Measurements from ENCODE around the gene PTGS1.

The PTGS1 gene

GRCh38 chr9:122376796-122377195 is 6.0 kb downstream of the PTGS1 start:
- DNase-seq: no peak

GRCh38 chr9:122377241-122378164 is 6.7 kb downstream of the PTGS1 start:
- no peak for DNase-seq

GRCh38 chr9:122378236-122378635 is 7.4 kb downstream of the PTGS1 start:
- no peak for DNase-seq

DNA sequence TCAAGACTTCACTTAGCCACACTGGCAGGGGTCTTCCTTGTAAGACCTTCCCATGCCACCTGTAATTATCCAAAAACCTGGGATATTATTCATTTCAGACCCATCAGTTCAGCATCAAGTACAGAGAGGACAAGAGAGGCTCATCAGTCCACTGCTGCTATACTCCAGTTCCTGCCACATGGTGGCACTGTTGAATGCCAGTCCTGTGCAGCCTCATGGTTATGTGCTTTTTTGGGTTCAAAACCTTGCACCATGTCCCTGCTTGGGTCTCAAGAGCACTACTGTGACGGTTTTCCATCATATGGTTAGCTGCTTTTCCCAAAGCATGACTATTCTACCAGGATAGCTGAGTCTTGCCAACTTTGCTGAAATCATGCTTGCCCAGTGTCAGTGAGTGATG is 8.5 kb downstream of the PTGS1 start:
- DNase-seq: peak; percentile 52

- DNase-seq: no peak
Observed at GRCh38 chr9:122380293-122380692, 9.5 kb downstream of the PTGS1 start.

DNA sequence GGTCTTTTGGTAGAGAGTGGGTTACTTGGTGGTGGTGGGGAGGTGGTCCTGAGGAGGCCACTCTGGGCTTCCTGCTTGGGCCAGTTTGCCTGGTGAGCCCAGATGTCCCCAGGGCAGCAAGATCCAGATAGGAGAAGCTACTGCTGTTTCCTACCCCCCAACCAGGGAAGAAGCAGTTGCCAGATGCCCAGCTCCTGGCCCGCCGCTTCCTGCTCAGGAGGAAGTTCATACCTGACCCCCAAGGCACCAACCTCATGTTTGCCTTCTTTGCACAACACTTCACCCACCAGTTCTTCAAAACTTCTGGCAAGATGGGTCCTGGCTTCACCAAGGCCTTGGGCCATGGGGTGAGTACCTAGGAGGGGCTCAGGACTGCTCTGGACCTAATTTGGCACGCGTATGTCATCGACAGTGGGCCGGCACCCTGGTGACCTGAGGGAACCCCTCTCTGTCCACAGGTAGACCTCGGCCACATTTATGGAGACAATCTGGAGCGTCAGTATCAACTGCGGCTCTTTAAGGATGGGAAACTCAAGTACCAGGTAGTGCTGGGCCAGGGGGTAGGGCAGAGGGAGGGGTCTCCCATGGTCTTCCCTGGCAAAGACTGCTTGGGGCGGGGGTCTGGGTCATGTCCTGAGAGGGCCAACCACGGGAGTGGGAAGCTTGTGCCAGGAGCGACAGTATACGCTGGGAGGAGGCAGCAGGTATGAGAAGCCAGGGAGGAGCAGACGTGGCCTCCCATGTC is 10.6 kb downstream of the PTGS1 start:
- DNase-seq: no peak

GRCh38 chr9:122382901-122383850 is 12.4 kb downstream of the PTGS1 start:
- DNase-seq: no peak

- DNase-seq: no peak
Observed at GRCh38 chr9:122383992-122384461, 13.2 kb downstream of the PTGS1 start.

DNA sequence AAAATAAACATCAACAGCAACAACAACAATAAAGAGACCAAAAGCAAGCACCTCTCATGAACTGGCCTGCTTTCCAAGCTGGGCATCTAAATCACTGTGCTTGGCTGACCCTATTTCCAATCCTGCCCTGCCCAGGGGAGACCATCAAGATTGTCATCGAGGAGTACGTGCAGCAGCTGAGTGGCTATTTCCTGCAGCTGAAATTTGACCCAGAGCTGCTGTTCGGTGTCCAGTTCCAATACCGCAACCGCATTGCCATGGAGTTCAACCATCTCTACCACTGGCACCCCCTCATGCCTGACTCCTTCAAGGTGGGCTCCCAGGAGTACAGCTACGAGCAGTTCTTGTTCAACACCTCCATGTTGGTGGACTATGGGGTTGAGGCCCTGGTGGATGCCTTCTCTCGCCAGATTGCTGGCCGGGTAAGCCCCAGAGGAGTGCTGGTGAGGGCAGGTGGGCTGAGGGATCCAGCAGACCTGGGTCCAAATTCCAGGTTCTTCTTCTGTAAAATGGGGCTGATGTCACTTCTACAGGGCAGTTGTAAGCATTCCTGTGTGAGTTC is 15.6 kb downstream of the PTGS1 start:
- no peak for DNase-seq

- DNase-seq: no peak
Observed at GRCh38 chr9:122387536-122387935, 16.7 kb downstream of the PTGS1 start.

- DNase-seq: no peak
Observed at GRCh38 chr9:122389195-122389594, 18.4 kb downstream of the PTGS1 start.

DNA sequence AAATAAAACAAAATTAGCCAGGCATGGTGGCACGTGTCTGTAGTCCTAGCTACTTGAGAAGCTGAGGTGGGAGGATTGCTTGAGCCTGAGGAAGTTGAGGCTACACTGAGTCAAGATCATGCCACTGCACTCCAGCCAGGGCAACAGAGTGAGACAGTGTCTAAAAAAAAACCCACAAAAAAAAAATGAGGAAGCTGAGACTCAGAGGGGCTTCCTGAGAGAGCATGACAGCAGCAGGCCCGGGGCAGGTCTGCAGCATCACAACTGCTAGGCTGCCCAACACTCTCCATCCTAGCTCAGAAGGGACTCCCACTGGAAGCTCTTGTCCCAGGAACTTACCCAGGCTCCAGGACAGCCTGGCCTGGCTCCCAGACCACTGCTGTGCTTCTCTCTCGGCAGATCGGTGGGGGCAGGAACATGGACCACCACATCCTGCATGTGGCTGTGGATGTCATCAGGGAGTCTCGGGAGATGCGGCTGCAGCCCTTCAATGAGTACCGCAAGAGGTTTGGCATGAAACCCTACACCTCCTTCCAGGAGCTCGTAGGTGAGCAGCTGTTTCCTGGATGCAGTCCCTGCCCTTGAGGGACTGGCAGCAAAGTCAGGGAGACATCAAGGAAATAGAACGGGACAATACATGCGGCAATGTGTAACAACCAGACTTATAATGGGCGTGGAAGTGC is 19.1 kb downstream of the PTGS1 start:
- peak; percentile 68 for DNase-seq

DNA sequence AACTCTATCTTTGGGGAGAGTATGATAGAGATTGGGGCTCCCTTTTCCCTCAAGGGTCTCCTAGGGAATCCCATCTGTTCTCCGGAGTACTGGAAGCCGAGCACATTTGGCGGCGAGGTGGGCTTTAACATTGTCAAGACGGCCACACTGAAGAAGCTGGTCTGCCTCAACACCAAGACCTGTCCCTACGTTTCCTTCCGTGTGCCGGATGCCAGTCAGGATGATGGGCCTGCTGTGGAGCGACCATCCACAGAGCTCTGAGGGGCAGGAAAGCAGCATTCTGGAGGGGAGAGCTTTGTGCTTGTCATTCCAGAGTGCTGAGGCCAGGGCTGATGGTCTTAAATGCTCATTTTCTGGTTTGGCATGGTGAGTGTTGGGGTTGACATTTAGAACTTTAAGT is 21.5 kb downstream of the PTGS1 start:
- DNase-seq: no peak

- no peak for DNase-seq
Observed at GRCh38 chr9:122392714-122393113, 21.9 kb downstream of the PTGS1 start.

- DNase-seq: peak; percentile 27
Observed at GRCh38 chr9:122393284-122393983, 22.6 kb downstream of the PTGS1 start.

DNA sequence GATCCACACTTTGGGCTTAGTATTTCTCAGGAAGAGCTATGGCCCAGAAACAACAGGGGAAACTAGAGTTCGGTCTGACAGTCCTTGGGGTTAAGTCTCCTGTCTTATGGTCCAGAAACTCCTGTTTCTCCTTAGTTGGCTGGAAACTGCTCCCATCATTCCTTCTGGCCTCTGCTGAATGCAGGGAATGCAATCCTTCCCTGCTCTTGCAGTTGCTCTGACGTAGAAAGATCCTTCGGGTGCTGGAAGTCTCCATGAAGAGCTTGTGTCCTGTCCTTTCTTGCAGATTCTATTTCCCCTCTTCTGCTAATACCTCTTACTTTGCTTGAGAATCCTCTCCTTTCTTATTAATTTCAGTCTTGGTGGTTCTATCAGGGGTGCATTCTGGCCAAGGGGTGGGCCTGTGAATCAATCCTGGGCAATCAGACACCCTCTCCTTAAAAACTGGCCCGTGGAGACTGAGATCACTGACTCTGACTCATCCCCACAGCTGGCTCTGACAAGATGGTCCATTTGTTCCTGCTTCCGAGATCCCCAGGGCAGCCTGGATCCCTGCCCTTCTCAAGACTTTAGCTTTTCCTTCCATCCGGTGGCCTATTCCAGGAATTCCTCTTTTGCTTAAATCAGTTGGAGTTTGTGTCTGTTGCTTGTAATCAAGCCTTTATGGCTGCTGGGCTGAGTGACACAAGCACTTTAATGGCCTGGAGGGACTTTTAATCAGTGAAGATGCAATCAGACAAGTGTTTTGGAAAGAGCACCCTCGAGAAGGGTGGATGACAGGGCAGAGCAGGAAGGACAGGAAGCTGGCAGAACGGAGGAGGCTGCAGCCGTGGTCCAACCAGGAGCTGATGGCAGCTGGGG is 23.7 kb downstream of the PTGS1 start:
- peak; percentile 12 for DNase-seq

DNA sequence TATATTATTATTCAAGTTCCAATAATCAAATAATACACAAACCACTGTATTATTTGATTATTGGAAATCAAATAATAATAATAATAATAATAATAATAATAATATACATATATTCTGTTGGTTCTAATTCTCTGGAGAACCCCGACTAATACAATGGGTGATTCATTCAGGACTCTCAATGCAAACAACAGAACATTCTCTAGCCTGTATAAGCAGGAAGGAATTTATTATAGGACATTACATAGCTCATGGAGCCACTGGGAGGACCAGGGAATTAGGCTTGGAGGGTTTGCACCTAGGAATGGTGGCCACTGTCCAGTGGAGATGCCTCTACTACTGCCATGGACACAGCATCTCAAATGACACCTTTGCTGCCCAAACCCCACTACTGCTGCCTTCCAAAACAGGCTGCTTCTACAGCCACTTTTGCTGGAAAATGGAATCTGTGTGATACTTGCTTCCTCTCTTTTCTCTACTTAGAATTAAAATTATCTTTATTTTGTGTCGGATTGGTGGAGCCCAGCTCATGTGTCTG is 25.9 kb downstream of the PTGS1 start:
- no peak for DNase-seq

DNA sequence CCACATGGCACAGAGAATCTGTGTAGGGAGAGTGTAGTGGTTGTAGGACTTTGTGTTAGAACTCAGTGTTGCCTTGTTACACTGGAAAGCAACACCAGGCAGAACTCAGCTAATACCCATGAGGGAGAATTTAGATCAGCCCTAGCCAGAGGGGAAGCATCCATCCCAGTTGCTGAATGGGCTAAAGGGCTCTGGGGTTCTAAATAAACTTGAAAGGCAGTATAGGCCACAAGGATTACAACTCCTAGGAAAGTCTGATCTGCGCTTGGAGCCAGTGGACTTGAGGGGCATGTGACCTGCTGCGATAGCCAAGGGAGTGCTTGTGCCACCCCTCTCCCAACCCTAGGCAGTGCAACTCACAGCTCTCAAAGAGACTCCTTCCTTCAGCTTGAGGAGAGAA is 26.9 kb downstream of the PTGS1 start:
- DNase-seq: no peak

DNA sequence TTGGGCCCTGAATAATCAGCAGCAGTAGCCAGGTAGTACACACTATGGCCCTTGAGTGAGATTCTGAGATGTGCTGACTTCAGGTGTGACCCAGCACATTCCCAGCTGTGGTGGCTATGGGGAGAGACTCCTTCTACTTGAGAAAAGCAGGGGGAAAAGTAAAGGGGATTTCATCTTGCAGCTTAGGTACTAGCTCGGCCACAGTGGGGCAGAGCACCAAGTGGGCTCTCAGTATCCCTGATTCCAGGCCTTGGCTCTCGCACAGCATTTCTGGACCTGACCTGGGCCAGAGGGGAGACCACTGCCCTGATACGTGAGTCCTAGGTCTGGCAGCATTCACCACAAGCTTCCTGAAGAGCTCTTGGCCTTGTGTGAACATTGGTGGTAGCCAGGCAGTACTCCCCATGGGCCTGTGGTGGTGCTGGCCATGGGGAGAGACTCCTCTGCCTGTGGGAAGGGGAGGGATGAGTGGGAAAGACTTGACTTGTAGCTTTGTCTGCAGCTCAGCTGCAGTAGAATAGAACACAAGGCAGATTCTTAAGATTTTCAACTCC is 27.6 kb downstream of the PTGS1 start:
- no peak for DNase-seq

DNA sequence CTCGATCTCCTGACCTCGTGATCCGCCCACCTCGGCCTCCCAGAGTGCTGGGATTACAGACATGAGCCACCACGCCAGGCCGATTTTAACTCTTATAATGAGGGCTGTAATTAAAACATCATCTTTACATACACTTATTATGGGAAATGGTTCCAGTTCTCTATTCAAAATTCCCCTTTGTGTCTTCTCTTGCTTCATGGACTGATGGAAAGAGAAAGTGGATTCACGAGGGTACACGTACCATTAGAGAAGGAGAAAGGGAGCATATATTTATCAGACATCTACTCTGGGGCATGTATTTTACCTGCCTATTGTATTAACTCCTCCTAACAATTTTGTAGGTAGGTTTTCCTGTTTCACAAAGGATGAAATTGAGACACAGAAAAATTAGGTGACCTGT is 31.1 kb downstream of the PTGS1 start:
- DNase-seq: no peak
